HG03460 (cell line): ENCODE results near the gene TNS2.

ENCODE experiments used
- ATAC-seq: cut with Tn5 transposase; IDR thresholded peaks from one replicate; pipeline ENCODE4 v1.9.1; 2021; ENCODE audit not compliant: unreplicated experiment

TNS2 gene

DNA sequence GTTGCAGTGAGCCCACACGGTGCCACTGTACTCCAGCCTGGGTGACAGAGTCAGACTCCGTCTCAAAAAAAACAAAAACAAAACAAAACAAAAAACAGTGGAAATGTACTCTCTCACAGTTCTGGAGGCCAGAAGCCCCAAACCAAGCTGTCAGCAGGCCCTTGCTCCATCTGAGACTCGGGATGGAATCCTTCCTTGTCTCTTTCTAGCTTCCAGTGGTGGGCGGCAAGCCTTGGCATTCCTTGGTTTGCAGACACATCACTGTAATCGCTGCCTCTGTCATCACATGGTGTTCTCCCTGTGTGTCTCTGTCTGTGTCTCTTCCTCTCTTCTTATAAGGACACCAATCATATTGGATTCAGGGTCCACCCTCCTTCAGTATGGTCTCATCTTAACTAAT is 6.4 kb downstream of the TNS2 start:
- ATAC-seq, result no peak

DNA sequence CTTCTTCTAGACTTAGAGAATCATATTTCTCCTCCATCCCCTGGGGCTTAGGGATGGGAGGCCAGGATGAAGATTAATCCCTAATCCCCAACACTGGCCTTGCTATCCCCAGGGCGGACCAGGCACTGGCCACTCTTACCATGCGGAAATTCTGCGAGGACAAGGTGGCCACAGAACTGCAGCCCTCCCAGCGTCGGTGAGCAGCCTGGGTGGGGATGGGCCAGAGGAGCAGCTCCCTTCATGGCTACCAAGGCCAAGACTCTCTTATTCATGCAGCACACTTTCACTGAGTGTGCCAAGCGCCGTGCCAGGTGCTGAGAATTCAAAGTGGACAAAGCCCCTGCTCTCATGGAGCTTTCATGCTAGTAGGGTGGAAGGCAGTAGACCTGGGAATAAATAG is 7.0 kb downstream of the TNS2 start:
- ATAC-seq, result no peak

DNA sequence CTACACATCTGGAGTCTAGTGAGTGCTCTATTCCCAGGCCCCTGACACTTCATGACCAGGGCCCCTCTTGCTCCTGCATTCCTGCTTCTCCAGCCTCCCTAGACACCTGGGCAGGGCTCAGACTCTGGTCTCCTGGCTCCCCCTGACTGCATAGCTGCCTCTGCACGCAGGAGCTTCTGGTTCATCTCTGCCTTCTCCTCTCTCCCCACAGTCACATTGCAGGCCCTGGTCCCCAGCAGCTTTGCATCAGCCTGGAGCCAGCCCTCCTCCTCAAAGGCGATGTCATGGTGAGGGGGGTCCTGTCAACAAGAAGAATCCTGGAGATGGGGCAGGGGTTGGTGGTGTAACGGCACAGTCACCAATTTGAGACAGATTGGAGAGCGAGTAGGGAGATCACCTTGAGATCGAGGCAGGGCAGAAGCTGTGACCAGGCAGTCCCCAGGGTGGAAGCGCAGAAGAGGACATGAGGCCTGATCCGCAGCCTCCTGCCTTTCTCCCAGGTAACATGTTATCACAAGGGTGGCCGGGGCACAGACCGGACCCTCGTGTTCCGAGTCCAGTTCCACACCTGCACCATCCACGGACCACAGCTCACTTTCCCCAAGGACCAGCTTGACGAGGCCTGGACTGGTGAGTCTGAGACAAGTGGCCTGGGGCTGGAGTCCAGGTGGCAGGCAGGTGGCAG is 8.1 kb downstream of the TNS2 start:
- ATAC-seq, result no peak

DNA sequence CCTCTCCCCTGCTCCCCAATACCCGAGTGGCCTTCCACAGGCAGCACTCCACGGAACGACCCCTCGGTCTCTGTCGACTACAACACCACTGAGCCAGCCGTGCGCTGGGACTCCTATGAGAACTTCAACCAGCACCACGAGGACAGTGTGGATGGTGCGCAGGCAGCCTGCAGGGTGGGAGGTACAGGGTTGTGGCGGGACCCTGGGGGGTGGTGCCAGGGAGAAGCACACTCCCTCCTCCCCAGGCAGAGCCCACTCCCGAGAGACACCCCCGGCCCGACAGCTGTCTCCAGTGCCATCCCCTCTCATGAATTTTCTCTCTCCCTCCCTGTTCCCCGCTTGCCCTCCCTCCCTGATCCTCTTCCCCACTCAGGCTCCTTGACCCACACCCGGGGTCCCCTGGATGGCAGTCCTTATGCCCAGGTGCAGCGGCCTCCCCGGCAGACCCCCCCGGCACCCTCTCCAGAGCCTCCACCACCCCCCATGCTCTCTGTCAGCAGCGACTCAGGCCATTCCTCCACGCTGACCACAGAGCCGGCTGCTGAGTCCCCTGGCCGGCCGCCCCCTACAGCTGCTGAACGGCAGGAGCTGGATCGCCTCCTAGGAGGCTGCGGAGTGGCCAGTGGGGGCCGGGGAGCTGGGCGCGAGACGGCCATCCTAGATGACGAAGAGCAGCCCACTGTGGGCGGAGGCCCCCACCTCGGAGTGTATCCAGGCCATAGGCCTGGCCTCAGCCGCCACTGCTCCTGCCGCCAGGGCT is 9.0 kb downstream of the TNS2 start:
- no peak for ATAC-seq

DNA sequence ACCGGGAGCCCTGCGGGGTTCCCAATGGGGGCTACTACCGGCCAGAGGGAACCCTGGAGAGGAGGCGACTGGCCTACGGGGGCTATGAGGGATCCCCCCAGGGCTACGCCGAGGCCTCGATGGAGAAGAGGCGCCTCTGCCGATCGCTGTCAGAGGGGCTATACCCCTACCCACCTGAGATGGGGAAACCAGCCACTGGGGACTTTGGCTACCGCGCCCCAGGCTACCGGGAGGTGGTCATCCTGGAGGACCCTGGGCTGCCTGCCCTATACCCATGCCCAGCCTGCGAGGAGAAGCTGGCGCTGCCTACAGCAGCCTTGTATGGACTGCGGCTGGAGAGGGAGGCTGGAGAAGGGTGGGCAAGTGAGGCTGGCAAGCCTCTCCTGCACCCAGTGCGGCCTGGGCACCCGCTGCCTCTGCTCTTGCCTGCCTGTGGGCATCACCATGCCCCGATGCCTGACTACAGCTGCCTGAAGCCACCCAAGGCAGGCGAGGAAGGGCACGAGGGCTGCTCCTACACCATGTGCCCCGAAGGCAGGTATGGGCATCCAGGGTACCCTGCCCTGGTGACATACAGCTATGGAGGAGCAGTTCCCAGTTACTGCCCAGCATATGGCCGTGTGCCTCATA is 9.7 kb downstream of the TNS2 start:
- ATAC-seq, result no peak

DNA sequence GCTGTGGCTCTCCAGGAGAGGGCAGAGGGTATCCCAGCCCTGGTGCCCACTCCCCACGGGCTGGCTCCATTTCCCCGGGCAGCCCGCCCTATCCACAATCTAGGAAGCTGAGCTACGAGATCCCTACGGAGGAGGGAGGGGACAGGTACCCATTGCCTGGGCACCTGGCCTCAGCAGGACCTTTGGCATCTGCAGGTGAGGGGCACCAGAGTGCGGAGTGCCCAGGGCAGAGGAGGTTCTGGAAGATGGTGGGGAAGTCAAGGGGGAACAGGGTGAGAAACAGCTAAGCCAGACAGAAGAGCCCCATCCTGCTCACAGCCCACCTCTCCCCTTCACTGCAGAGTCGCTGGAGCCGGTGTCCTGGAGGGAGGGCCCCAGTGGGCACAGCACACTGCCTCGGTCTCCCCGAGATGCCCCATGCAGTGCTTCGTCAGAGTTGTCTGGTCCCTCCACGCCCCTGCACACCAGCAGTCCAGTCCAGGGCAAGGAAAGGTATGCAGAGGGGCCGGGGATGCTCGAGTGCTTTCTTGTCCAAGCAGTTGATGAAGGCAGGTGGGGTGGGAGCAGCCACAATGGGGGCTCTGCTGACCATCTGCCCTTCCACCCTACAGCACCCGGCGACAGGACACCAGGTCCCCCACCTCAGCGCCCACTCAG is 10.3 kb downstream of the TNS2 start:
- no peak for ATAC-seq

DNA sequence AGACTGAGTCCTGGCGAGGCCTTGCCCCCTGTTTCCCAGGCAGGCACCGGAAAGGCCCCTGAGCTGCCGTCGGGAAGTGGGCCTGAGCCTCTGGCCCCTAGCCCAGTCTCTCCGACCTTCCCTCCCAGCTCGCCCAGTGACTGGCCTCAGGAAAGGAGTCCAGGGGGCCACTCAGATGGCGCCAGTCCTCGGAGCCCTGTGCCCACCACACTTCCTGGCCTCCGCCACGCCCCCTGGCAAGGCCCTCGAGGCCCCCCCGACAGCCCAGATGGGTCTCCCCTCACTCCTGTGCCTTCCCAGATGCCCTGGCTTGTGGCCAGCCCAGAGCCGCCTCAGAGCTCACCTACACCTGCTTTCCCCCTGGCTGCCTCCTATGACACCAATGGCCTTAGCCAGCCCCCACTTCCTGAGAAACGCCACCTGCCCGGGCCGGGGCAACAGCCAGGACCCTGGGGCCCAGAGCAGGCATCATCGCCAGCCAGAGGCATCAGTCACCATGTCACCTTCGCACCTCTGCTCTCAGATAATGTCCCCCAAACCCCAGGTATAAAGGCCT is 10.9 kb downstream of the TNS2 start:
- ATAC-seq, result no peak

DNA sequence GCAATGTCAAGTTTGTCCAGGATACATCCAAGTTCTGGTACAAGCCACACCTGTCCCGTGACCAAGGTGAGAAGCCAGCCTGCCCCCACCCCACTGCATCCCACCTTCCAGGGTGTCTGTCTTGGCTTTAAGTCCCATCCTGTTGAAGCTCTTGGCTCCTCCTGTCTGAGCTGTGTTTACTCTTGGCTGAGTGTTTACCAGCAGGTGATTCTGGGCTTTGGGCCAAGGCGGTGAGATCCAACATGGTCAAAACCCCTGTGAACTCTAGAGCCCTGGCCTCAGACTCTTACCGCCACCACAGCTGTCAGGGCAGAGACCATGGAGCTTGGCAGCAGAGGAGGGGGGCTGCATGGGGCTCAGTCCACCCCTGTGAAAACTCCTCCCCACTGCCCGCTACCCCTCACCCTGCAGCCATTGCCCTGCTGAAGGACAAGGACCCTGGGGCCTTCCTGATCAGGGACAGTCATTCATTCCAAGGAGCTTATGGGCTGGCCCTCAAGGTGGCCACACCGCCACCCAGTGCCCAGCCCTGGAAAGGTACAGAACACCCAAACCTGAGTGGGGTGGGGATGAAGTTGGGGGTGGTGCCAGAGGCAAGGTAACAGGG is 11.6 kb downstream of the TNS2 start:
- no peak for ATAC-seq

DNA sequence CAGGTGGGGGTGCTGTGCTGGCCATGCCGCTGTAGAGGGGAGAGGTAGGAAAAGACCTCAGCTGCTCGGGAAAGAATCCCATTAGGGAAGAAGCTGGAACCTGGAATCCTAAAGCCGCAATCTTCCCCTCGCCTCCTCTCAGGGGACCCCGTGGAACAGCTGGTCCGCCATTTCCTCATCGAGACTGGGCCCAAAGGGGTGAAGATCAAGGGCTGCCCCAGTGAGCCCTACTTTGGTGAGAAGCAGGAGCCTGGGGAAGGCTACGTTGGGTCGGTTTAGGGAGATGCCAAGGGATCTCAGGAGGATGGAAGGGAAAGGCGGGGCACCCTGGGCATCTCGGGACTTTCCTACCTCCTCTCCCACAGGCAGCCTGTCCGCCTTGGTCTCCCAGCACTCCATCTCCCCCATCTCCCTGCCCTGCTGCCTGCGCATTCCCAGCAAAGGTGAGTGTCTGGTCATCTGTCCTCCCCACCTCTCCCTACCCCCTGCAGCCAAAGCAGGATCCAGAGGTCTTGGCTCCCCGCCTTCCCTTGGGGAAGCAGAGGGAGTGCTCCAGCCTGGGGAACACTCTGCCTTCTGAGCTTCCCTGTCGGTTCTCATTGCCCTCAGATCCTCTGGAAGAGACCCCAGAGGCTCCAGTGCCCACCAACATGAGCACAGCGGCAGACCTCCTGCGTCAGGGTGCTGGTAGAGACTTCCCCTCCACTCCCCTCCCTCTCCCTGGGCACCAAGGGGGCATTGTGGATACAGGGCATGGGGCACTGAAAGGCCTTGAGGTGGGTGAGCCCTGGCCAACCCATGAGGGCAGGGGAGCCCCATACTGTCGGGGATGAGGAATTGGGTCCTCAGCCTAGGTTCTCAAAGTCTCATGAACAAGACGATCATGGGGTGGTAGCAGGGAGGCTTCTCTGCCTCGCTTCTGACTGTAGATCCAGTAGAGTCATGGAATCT is 12.4 kb downstream of the TNS2 start:
- ATAC-seq, result no peak

DNA sequence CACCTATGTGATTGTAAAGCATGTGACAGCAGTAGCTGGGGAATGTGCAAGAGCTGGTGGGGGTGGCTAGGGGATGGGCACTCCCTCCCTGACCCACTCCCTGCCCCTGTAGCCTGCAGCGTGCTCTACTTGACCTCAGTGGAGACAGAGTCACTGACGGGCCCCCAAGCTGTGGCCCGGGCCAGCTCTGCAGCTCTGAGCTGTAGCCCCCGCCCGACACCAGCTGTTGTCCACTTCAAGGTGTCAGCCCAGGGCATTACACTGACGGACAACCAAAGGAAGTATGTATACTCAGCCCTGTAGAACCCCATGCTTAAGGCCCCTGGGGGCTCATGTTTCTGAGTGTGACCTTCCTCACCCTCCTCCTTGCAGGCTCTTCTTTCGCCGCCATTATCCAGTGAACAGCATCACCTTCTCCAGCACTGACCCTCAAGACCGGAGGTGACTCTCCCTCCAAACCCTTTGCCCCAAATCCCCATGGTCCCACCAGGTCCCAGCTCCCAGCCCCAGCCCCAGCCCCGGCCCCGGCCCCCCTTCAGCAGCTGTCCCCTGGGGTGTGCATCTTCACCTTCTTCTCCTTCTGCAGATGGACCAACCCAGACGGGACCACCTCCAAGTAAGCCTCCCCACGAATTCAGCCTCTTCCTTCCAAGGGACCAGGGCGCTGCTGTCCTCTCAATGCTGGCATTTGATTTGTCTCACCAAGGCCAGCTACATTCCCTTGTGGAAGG is 13.3 kb downstream of the TNS2 start:
- no peak for ATAC-seq

DNA sequence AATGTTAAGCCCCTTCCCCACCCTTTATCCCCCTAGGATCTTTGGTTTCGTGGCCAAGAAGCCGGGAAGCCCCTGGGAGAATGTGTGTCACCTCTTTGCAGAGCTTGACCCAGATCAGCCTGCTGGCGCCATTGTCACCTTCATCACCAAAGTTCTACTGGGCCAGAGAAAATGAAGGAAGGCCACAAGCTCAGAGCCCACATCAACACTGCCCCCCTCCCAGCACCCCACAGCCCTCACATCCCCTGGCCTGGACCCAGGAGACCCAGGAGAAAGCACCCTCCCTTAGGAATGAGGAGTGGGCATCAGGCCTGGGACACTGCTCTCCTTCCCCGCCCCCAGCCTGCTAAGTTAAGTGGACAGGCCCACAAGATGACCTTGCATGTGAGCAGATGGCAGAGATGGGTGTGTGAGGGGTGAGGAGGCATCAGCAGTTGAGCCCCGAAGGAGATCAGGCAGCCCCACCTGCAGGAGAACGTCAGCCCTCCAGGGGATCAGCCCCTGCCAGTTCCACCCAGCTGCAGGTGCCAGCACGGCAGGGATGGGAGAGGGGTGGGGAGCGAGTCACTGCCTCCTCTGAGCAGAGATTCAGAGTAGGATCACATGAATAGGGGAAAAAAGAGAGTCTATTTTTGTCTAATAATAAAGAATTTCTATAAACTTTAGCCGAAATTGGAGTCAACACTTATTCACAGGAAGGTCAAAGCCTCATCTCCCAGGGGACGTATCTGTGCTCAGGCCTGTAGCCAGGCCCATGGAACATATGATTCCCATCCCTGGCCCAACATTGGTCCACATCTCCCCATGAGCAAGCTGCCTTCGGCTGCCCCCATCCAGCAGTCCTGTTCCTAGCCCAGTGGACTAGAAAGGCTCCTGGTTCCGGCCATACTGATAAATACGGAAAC is 14.1 kb downstream of the TNS2 start:
- no peak for ATAC-seq

DNA sequence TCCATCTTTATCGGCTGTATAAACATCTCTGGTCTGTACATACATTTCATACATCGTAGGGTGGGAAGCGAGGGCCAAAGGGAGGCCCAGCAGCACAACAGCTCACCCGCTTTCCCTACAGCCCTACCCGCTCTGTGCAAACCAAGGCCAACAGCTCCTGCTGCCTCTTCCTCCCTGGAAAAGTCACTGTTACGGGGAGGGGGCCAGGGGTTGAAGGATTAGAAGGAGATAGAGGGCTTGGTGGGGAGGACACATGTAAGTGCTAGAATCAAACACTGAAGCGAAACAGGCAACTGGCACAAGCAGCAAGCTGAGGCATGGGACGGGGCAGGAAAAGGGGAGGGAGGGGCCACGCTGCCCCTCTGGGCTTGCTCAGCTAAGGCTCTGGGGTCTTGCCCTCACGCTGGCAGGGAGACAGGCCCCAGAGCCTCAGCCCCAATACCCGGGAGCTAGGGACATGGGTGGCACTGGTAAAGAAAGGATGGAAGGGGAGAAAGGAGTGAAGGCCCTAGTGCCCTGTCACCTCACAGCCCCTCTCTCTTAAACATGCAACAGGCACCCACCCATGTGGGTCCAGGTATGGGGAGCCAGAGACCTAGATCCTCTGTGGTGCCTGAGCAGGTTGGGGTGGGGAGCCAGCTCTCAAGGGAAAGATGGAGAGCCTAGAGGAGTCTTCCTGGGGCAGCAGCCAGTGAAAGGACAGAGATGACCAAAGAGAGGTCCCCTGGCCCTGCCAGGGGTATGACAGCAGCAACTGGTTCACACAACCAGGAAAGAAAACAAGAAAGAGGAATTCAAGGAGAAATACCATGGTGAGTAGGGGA is 15.0 kb downstream of the TNS2 start:
- no peak for ATAC-seq

DNA sequence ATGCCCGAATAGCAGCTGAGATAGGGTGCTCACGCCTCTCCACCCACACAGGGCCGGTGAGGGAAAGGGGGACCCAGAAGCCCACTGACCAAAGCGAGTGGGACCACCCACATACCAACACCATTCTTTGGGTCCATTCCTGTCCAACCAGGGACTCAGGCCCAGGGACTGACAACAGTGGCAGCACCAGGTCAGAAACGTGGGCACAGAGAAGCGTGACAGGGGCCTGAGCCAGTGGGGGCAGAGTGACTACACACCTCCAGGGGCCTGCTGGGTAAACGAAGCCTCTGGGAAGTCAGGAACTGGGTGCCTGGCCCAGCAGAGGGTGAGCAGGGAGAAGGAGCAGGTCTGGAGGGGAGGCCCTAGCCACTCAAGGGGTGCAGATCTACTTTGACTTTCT is 15.6 kb downstream of the TNS2 start:
- no peak for ATAC-seq

DNA sequence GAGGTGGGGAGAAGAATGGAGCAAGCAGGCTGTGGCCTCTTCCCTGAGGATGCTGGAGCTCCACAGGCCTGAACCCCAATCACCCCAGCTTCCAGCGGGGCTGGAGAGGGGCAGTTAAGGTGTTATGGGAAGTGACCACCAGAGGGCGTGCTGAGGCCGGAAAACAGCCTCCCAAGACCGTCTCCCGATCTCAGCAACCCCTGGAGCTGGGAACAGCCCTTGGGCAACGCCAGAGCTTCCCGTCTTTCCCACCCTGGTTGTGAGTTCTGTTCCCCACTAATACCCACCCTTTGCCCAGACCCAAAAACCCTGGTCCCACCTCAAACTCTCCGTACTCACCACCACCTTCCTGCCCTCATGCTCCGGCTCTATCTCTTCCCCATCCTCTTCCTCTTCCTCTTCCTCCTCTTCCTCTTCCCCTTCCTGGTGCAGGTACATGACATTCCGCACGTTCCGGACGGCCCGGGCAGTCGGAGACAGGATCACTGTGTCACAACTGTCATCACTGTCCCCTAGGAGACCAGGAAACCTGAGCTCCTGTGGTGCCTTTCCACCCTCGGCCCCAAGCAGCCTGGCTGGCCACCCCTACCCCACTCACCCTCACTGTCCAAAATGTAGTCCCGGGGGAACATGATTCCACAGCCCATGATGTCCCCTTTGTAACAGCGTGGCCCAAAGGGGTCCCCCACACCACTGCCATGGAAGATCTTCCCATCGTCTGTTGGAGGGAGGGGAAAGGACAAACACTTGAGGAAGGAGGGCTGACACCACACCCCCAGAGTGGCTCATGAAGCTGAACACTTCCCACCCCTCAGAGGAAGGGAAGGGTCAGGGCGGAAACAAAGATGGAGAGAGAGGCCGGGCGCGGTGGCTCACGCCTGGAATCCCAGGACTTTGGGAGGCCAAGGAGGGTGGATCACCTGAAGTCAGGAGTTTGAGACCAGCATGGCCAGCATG is 16.4 kb downstream of the TNS2 start:
- no peak for ATAC-seq

DNA sequence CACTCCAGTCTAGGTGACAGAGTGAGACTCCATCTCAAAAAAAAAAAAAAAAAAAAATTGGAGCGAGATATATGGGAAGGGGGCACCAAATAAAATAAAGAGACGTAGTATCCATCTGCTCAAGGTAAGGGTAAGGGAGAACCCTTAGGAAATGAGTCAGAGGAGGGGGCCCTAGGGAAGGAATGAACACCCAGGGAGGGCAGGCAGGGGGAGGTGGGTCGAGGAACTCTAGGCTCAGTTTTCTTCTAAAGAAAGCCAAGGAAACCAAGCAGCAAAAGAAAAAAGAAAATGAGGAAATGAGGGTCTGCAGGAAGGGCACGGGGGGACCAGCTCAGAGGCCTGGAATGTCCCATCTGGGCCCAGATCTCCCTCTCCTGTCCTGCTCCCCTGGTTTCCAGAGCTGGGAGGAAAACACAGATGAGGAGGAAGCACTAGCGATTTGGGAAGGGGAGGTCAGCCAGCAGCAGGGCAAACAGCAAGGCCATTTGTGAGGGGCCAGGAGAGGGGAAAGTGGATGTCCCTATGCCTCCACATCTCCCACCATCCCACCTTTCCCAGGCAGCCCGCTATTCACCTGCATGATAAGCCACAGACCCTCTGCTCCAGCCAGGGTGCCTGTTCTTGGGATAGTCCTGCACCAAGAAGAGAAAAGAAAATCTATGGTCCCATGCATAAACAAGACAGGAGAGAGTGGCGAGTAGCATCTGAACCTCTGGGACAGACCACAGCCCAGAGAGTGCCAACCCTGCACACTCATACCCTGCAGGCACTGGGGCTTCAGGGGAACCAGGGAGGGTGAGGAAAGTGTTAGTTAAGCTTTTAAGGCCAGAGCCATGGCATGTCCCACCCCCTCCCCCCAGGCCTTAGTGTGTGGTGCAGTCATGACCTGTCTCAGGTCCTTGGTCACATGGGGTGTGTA is 17.5 kb downstream of the TNS2 start:
- no peak for ATAC-seq
